H1 (cell line): ENCODE measurements around the gene RBCK1. TPM values are rescaled to one million over a fixed set of nuclear protein-coding genes. Genes with fewer than 3 reads are reported as not detected.

Source experiments
- CTCF ChIA-PET: fragments of 300-600 bp; sonication (Branson Sonifier 250); formaldehyde crosslinking; loops from one replicate; lab custom pipeline; 2021; ENCODE audit not compliant: partially characterized antibody; lab: Charles Lee
- POLR2A ChIA-PET: fragments of 300-600 bp; sonication (Branson Sonifier 250); formaldehyde crosslinking; loops from one replicate; lab custom pipeline; 2021; ENCODE audit warnings: inconsistent platforms; ENCODE audit not compliant: partially characterized antibody; lab: Charles Lee
- DNase-seq, 2 experiments: peaks; one replicate each; pipeline versions ENCODE4 v3.0.0 to v3.0.0-alpha.2; 2010 to 2022; ENCODE audit warnings: low spot score in 2 of 2, low read depth in 1 of 2, mixed read lengths in 1 of 2
- FAIRE-seq: peaks from 2 replicates; lab custom pipeline; 2011; peaks lifted over from hg19 to GRCh38; lab: Jason Lieb, UNC
- H2AFZ ChIP-seq: 2 replicates; pipeline ENCODE4 v1.8.1; 2012; ENCODE audit warnings: low read length, inconsistent platforms
- H2AK5ac ChIP-seq: 2 replicates; pipeline ENCODE4 v1.6.1; 2013; ENCODE audit warnings: low read depth, low read length
- H2BK120ac ChIP-seq: replicated peaks from 2 replicates; pipeline ENCODE3; 2013; ENCODE audit warnings: low read depth, low read length, inconsistent platforms
- H2BK12ac ChIP-seq: 2 replicates; pipeline ENCODE4 v1.6.1; 2013; ENCODE audit warnings: low read depth, low read length
- H2BK15ac ChIP-seq: 2 replicates; pipeline ENCODE4 v1.6.1; 2013; ENCODE audit warnings: low read length
- H2BK20ac ChIP-seq: 2 replicates; pipeline ENCODE4 v1.6.1; 2013; ENCODE audit warnings: low read length
- H2BK5ac ChIP-seq: 2 replicates; pipeline ENCODE4 v1.6.1; 2013; ENCODE audit warnings: low read depth, low read length
- H3K14ac ChIP-seq: 2 replicates; pipeline ENCODE4 v1.6.1; 2013; ENCODE audit warnings: inconsistent platforms; ENCODE audit not compliant: insufficient read length
- H3K18ac ChIP-seq: 2 replicates; pipeline ENCODE4 v1.6.1; 2013; ENCODE audit warnings: low read length; ENCODE audit errors: extremely low read depth
- H3K23ac ChIP-seq: 2 replicates; pipeline ENCODE4 v1.6.1; 2013; ENCODE audit warnings: inconsistent platforms; ENCODE audit not compliant: insufficient read length
- H3K23me2 ChIP-seq: 2 replicates; pipeline ENCODE4 v1.6.1; 2013; ENCODE audit warnings: low read depth, low read length
- H3K27ac ChIP-seq: 2 replicates; pipeline ENCODE4 v1.6.1; 2011; ENCODE audit warnings: low read depth, low read length, inconsistent platforms
- H3K27me3 ChIP-seq, 4 experiments: replicated peaks in 1 of 4; 1 replicate in 1 of 4; 2 replicates in 3 of 4; pipeline versions ENCODE4 v1.6.1 to v1.8.1; 2011 to 2013; ENCODE audit warnings: low read length in 3 of 4, mild to moderate bottlenecking in 3 of 4, inconsistent platforms in 2 of 4, mixed read lengths in 2 of 4, moderate library complexity in 1 of 4; ENCODE audit not compliant: control insufficient read depth in 3 of 4, insufficient read depth in 3 of 4; ENCODE audit errors: extremely low read depth in 1 of 4
- H3K36me3 ChIP-seq, 4 experiments: 2 replicates each; pipeline versions ENCODE4 v1.6.1 to v1.8.1; 2011 to 2013; ENCODE audit warnings: mild to moderate bottlenecking in 4 of 4, low read length in 3 of 4, moderate library complexity in 2 of 4, control low read depth in 1 of 4, inconsistent platforms in 1 of 4; ENCODE audit not compliant: insufficient read depth in 4 of 4, control insufficient read depth in 2 of 4
- H3K4ac ChIP-seq: replicated peaks from 2 replicates; pipeline ENCODE3; 2013; ENCODE audit warnings: low read length, low read depth, mixed read lengths, inconsistent platforms; ENCODE audit not compliant: insufficient read length
- H3K4me1 ChIP-seq, 4 experiments: replicated peaks in 1 of 4; 1 replicate in 1 of 4; 2 replicates in 3 of 4; pipeline versions ENCODE4 v1.6.1 to v1.8.1; 2011 to 2013; ENCODE audit warnings: low read length in 3 of 4, inconsistent platforms in 2 of 4, mixed read lengths in 1 of 4; ENCODE audit not compliant: insufficient read depth in 4 of 4, control insufficient read depth in 3 of 4
- H3K4me2 ChIP-seq, 2 experiments: 2 replicates each; pipeline versions ENCODE4 v1.6.1 to v1.8.1; 2011 to 2013; ENCODE audit warnings: low read depth in 2 of 2, low read length in 2 of 2, control low read depth in 1 of 2, inconsistent platforms in 1 of 2, mild to moderate bottlenecking in 1 of 2; ENCODE audit not compliant: insufficient read depth in 1 of 2
- H3K4me3 ChIP-seq, 4 experiments: fragments of 200-600, 300-600 bp in 1 of 4; sonication (generic), shearing (Covaris generic), sonication (Bioruptor Twin) in 1 of 4; 2 replicates each; pipeline versions ENCODE4 v1.5.1 to v1.8.1; 2011 to 2016; ENCODE audit warnings: low read length in 4 of 4, low read depth in 3 of 4, control low read depth in 2 of 4, inconsistent platforms in 2 of 4, mild to moderate bottlenecking in 2 of 4, mixed read lengths in 1 of 4, moderate library complexity in 1 of 4; ENCODE audit not compliant: insufficient read depth in 2 of 4; ENCODE audit errors: extremely low read depth in 1 of 4
- H3K56ac ChIP-seq: replicated peaks from 2 replicates; pipeline ENCODE3; 2013; ENCODE audit warnings: low read depth, mild to moderate bottlenecking, mixed read lengths, low read length, inconsistent platforms; ENCODE audit not compliant: insufficient read length
- H3K79me1 ChIP-seq: 2 replicates; pipeline ENCODE4 v1.6.1; 2013; ENCODE audit warnings: low read depth, low read length, control low read depth
- H3K79me2 ChIP-seq, 2 experiments: 2 replicates each; pipeline versions ENCODE4 v1.6.1 to v1.8.1; 2012 to 2013; ENCODE audit warnings: low read length in 2 of 2, mild to moderate bottlenecking in 2 of 2, inconsistent platforms in 1 of 2; ENCODE audit not compliant: insufficient read depth in 2 of 2, control insufficient read depth in 1 of 2
- H3K9ac ChIP-seq, 4 experiments: replicated peaks in 1 of 4; 1 replicate in 1 of 4; 2 replicates in 3 of 4; pipeline versions ENCODE4 v1.6.1 to v1.8.1; 2011 to 2013; ENCODE audit warnings: low read depth in 3 of 4, low read length in 3 of 4, control low read depth in 2 of 4, mild to moderate bottlenecking in 2 of 4, moderate library complexity in 2 of 4, inconsistent platforms in 1 of 4; ENCODE audit errors: extremely low read depth in 1 of 4
- H3K9me3 ChIP-seq, 2 experiments: 2 replicates each; pipeline versions ENCODE4 v1.6.1 to v1.8.1; 2012 to 2013; ENCODE audit warnings: mild to moderate bottlenecking in 2 of 2, moderate library complexity in 2 of 2, control low read depth in 1 of 2, inconsistent platforms in 1 of 2, low read depth in 1 of 2, low read length in 1 of 2, mixed read lengths in 1 of 2; ENCODE audit not compliant: insufficient read depth in 2 of 2
- H4K20me1 ChIP-seq, 2 experiments: replicated peaks in 1 of 2; 2 replicates each; pipeline versions ENCODE3 to v1.8.1; 2011 to 2013; ENCODE audit warnings: inconsistent platforms in 2 of 2, low read length in 2 of 2, mild to moderate bottlenecking in 1 of 2; ENCODE audit not compliant: insufficient read depth in 2 of 2, control insufficient read depth in 1 of 2
- H4K5ac ChIP-seq: 2 replicates; pipeline ENCODE4 v1.6.1; 2013; ENCODE audit warnings: low read length, low read depth, mixed read lengths, inconsistent platforms; ENCODE audit not compliant: insufficient read length
- H4K8ac ChIP-seq: 2 replicates; pipeline ENCODE4 v1.8.0; 2013; ENCODE audit warnings: mild to moderate bottlenecking, moderate library complexity, low read length, inconsistent platforms; ENCODE audit not compliant: insufficient read depth; ENCODE audit errors: extremely low read depth
- H4K91ac ChIP-seq: replicated peaks from 2 replicates; pipeline ENCODE3; 2013; ENCODE audit warnings: low read length, mixed read lengths, inconsistent platforms; ENCODE audit not compliant: insufficient read length
- CREB1 ChIP-seq: IDR thresholded peaks from 2 replicates; pipeline ENCODE4 v1.6.1; 2012; ENCODE audit warnings: inconsistent platforms
- EP300 ChIP-seq, 2 experiments: IDR thresholded peaks; 1 replicate in 1 of 2; 2 replicates in 1 of 2; pipeline ENCODE4 v1.6.1; 2011 to 2012; ENCODE audit warnings: low read depth in 2 of 2, low read length in 2 of 2, mild to moderate bottlenecking in 2 of 2, borderline replicate concordance in 1 of 2, inconsistent platforms in 1 of 2, moderate library complexity in 1 of 2
- HDAC2 ChIP-seq, 2 experiments: fragments of 300-600 bp in 1 of 2; sonication (generic) in 1 of 2; IDR thresholded peaks; 2 replicates each; pipeline ENCODE4 v1.6.1; 2011 to 2012; ENCODE audit warnings: low read depth in 2 of 2, low read length in 2 of 2, mild to moderate bottlenecking in 2 of 2, moderate library complexity in 2 of 2, borderline replicate concordance in 1 of 2, inconsistent platforms in 1 of 2
- HDAC6 ChIP-seq: IDR thresholded peaks from one replicate; pipeline ENCODE4 v1.7.1; 2012; ENCODE audit warnings: low read depth, mild to moderate bottlenecking, inconsistent platforms, low read length, moderate library complexity
- JUND ChIP-seq: IDR thresholded peaks from 2 replicates; pipeline ENCODE4 v1.6.1; 2011; ENCODE audit warnings: mild to moderate bottlenecking, improper control_type of control experiment, low read length
- MAX ChIP-seq: IDR thresholded peaks from 2 replicates; pipeline ENCODE4 v1.6.1; 2012; ENCODE audit warnings: inconsistent platforms
- POLR2AphosphoS5 ChIP-seq: IDR thresholded peaks from 2 replicates; pipeline ENCODE4 v1.6.1; 2011; ENCODE audit warnings: low read depth, low read length
- RFX5 ChIP-seq: IDR thresholded peaks from 2 replicates; pipeline ENCODE4 v1.6.1; 2011; ENCODE audit warnings: low read depth, low read length, improper control_type of control experiment, borderline replicate concordance
- RXRA ChIP-seq: IDR thresholded peaks from 2 replicates; pipeline ENCODE4 v1.6.1; 2011; ENCODE audit warnings: low read depth, mild to moderate bottlenecking, low read length, moderate library complexity; ENCODE audit not compliant: insufficient read depth
- WGBS, 2 experiments: shearing (Covaris generic) in 1 of 2; methylation state at CpG; one replicate each; pipeline versions ENCODE4 v1.1.6 to v1.1.7; 2013 to 2015; ENCODE audit warnings: low lambda C conversion rate in 2 of 2, mixed read lengths in 2 of 2, inconsistent platforms in 1 of 2, low coverage in 1 of 2, missing lambda C conversion rate in 1 of 2; ENCODE audit not compliant: insufficient replicate concordance in 2 of 2, insufficient coverage in 1 of 2, insufficient read length in 1 of 2; ENCODE audit errors: extremely low coverage in 1 of 2, missing lambda C conversion rate in 1 of 2; 5-methylcytosine and 5-hydroxymethylcytosine counted together
- polyA plus RNA-seq, 7 experiments: library from polyadenylated mRNA; depleted of rRNA in 3 of 7; stranded (reverse) in 5 of 7; unstranded in 2 of 7; fragments of >200 nt in 5 of 7; fragments of 200-250 nt in 2 of 7; gene quantifications; 1 replicate in 5 of 7; 2 replicates in 1 of 7; 4 replicates in 1 of 7; pipeline versions ENCODE4 v1.2.1 to v1.2.3, GENCODE V29; 2011 to 2013; ENCODE audit warnings: missing spikeins in 2 of 7, mixed read lengths in 2 of 7
- total RNA-seq: library from RNA; stranded (reverse); fragmentation: NEBNext Ultra II Directional; extraction: Animal tissue kit (Norgen Biotek cat#: 25700); gene quantifications from 2 replicates; pipeline ENCODE4 v1.2.1, GENCODE V29; 2021

RBCK1 gene
- total and polyA plus RNA-seq, 2 of the 8 experiments (the other 6 are each of a cell fraction or from before 2014, with no cell fraction given) = 43.1 to 54.7 TPM

DNA sequence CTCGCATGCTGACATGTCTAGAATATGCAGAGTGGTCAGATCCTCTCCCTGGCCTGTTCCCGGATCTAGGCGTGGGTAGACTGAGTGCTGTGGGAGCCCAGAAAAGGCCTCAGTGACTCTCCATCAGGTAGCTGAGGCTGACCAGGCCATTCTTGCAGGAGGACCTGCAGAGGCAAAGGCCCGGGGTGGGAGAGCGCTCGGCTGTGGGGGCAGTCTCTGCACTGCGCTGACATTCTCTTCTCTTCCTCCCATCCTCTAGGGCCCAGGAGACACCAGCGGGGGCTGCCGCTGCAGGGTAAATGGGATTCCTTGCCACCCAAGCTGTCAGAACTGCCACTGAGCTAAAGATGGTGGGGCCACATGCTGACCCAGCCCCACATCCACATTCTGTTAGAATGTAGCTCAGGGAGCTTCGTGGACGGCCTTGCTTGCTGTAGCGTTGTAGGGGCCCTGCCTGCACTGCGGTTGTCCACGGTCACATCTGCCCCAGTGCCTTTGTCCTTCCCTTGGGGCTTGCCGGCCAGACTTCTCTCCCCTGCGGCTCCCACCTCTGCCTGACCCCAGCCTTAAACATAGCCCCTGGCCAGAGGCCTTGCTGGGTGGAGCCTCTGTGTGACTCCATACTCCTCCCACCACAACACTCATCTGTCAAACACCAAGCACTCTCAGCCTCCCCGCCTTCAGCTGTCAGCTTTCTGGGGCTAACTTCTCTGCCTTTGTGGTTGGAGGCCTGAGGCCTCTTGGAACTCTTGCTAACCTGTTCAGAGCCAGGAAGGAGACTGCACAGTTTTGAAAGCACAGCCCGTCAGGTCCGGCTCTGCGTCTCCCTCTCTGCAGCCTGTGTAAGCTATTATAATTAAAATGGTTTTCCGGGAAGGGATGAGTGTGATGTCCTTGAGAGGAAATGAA, 22.2 kb downstream of the RBCK1 start:
- ChIA-PET CTCF (interaction anchor here (1.0 to 3.8 kb wide), 15 partner anchors 8 to 216 kb away, joined by 3 to 52 read pairs (median 5); no protein-coding TSS in a partner anchor), POLR2A (interaction anchor here (0.6 to 1.5 kb wide), 11 partner anchors 8 to 83 kb away, joined by 3 to 4 read pairs (median 3); partner anchors contain the start of genes NRSN2, TBC1D20 and TRIB3)
- no peak overlapping the region for H3K4me3 ChIP-seq
- H3K4me2 ChIP-seq = no peak overlapping the region
- no peak overlapping the region for H3K9ac ChIP-seq
- H3K79me2 ChIP-seq = no peaks in the 10 kb centered on the region
- no peak for FAIRE-seq
- H4K20me1 ChIP-seq = peaks cover 14 to 37% of the 10 kb centered on the region in 2 experiments
- H3K14ac ChIP-seq = no peak overlapping the region
- peaks cover 0 to 7% (median 3%) of the 10 kb centered on the region in 4 experiments; a peak in 4 of 7 replicates for H3K27me3 ChIP-seq
- no peak overlapping the region for H2BK5ac ChIP-seq
- no peak overlapping the region for H3K23ac ChIP-seq
- no peak overlapping the region for H4K8ac ChIP-seq
- H3K23me2 ChIP-seq = no peaks in the 10 kb centered on the region
- no peak overlapping the region for H4K5ac ChIP-seq
- H3K4ac ChIP-seq = no peak overlapping the region
- H3K4me1 ChIP-seq = peaks cover 0 to 13% (median 5%) of the 10 kb centered on the region in 4 experiments; a peak in 6 of 7 replicates
- H3K79me1 ChIP-seq = no peaks in the 10 kb centered on the region
- H3K9me3 ChIP-seq = no peaks in the 10 kb centered on the region
- no peak overlapping the region for H2BK12ac ChIP-seq
- H2AFZ ChIP-seq = no peak overlapping the region
- 94% methylated on average over 21 of the region's 21 CpGs; no CpG with 5 or more reads in 1 of the 2 experiments for WGBS, 2 experiments
- H3K27ac ChIP-seq = no peak overlapping the region
- no peak overlapping the region for H3K18ac ChIP-seq
- no peak for DNase-seq
- no peak overlapping the region for H2AK5ac ChIP-seq
- H3K56ac ChIP-seq = no peak overlapping the region
- peaks cover 0 to 16% (median 6%) of the 10 kb centered on the region in 4 experiments; a peak in 5 of 8 replicates for H3K36me3 ChIP-seq
- H2BK20ac ChIP-seq = no peak overlapping the region
- H2BK120ac ChIP-seq = no peak overlapping the region
- TF ChIP-seq MAX (no peak), HDAC6 (no peak), HDAC2 (IDR thresholded peaks at IDR 0.05; ENCODE audit: borderline replicate concordance in 1 of 2, low read depth in 2 of 2, low read length in 2 of 2) (no peak), CREB1 (no peak), JUND (no peak), RFX5 (no peak), EP300 (IDR thresholded peaks at IDR 0.05; ENCODE audit: borderline replicate concordance in 1 of 2, low read depth in 2 of 2, low read length in 2 of 2) (no peak), RXRA (no peak), POLR2AphosphoS5 (no peak)
- no peak overlapping the region for H2BK15ac ChIP-seq
- no peak overlapping the region for H4K91ac ChIP-seq
